Mucosa of rectum (tissue), 2 donors: Measurements from ENCODE around the gene TFPI.
A peak's percentile ranks its signal among the peaks of the same experiment; 100 is the strongest.
"Not testable (repeated sequence)": the region's sequence is repeated elsewhere in the genome, so short reads cannot be mapped to it uniquely, and the experiment has no call there.

Source experiments
- H3K27ac ChIP-seq, 2 donors: one replicate each; pipeline ENCODE4 v1.7.0; 2013; ENCODE audit warnings: inconsistent platforms in 2 of 2, low read depth in 2 of 2, low read length in 2 of 2
- H3K27me3 ChIP-seq, 2 donors: one replicate each; pipeline ENCODE4 v1.7.0; 2013; ENCODE audit warnings: low read length in 2 of 2; ENCODE audit not compliant: control insufficient read depth in 2 of 2, insufficient read depth in 2 of 2
- H3K36me3 ChIP-seq, 2 donors: one replicate each; pipeline ENCODE4 v1.7.0; 2013; ENCODE audit warnings: low read length in 2 of 2; ENCODE audit not compliant: control insufficient read depth in 2 of 2, insufficient read depth in 2 of 2
- H3K4me1 ChIP-seq, 2 donors: one replicate each; pipeline ENCODE4 v1.7.0; 2013; ENCODE audit warnings: low read length in 2 of 2, mild to moderate bottlenecking in 1 of 2; ENCODE audit not compliant: control insufficient read depth in 2 of 2, insufficient read depth in 2 of 2
- H3K4me3 ChIP-seq, 2 donors: one replicate each; pipeline ENCODE4 v1.7.0; 2013; ENCODE audit warnings: low read length in 2 of 2
- H3K9ac ChIP-seq, 2 donors: one replicate each; pipeline ENCODE4 v1.7.0; 2013; ENCODE audit warnings: low read length in 2 of 2, low read depth in 1 of 2, mild to moderate bottlenecking in 1 of 2
- H3K9me3 ChIP-seq, 2 donors: one replicate each; pipeline ENCODE4 v1.7.0; 2013; ENCODE audit warnings: low read length in 2 of 2; ENCODE audit not compliant: control insufficient read depth in 2 of 2
- donor health status: healthy.
- donor health status: Normal muscosa, but diverticular disease.

Gene TFPI

DNA sequence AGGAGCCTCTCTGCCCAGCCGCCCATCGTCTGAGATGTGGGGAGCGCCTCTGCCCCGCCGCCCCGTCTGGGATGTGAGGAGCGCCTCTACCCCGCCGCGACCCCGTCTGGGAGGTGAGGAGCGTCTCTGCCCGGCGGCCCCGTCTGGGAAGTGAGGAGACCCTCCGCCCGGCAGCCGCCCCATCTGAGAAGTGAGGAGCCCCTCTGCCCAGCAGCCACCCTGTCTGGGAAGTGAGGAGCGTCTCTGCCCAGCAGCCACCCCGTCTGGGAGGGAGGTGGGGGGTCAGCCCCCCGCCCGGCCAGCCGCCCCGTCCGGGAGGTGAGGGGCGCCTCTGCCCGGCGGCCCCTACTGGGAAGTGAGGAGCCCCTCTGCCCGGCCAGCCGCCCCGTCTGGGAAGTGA, 2.3 kb upstream of the TFPI start:
- not testable (repeated sequence) for H3K27ac ChIP-seq, H3K9ac ChIP-seq, H3K4me1 ChIP-seq, H3K36me3 ChIP-seq, H3K4me3 ChIP-seq, H3K27me3 ChIP-seq, H3K9me3 ChIP-seq

DNA sequence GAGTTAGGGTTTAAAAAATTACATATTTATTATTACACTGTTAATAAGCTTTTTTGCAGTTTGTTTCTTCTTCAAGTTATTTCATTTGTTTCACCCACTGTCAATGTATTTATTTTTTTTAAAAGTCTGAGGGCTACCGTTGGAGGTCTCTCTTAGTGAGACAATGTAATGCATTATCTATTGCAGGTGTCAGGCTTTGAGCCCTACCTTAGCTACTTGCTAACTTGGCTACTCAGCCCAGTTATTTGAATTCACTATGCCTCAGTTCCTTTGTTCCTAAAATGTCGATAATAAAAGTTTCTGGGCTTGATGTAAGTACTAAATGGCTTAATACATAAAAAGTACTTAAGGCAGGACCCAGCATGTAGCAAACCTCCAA, 458 bp upstream of the TFPI start:
- H3K27ac ChIP-seq, result peak overlapping the region in 1 of 2 donors; percentile 57
- H3K4me3 ChIP-seq, result peak overlapping the region; percentile 49 to 75
- H3K36me3 ChIP-seq, result no peaks in the 10 kb centered on the region
- no peak overlapping the region for H3K9ac ChIP-seq
- H3K27me3 ChIP-seq, result no peaks in the 10 kb centered on the region
- no peaks in the 10 kb centered on the region for H3K4me1 ChIP-seq
- no peaks in the 10 kb centered on the region for H3K9me3 ChIP-seq

DNA sequence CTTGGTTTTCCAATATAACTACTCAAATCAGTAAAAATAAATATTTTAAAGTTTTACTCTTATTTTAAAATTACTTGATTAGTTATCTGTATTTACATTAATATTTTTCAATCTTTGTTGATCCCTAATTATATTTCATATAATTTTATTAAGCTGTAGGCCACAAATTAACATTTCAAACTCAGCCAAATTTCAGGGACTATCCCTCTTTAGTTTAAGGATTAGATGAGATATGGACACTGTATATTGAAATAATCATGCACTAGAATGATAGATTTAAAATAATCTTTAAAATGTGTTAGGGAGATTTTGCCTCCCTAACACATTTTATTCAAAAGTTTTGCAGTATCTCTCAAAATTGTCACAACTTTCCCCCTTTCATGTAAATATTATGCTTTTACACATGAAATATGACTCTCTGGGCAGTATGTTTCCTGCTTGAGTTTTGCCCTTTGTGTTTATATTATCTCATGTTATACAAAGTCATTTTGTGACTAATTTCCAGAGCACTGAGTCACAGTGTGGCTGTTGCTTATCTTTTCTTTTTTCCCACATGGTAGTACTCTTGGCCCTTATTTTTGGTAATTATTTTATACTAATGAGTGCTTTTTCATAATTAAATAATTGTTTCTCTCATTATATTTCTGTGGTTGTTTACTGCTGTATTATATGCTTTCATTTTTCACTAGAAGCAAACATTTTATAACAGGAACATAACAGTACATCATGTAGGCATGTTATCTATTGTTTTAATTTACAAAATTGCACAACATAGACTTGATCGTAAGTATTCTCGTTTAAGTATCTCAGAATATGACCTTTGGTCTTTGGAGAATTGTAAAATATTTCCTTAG, 1.2 kb downstream of the TFPI start:
- peak overlapping the region in 1 of 2 donors; percentile 20 for H3K27ac ChIP-seq
- peak overlapping the region in 1 of 2 donors; percentile 47 for H3K9ac ChIP-seq
- peak overlapping the region; percentile 39 to 75 for H3K4me3 ChIP-seq

DNA sequence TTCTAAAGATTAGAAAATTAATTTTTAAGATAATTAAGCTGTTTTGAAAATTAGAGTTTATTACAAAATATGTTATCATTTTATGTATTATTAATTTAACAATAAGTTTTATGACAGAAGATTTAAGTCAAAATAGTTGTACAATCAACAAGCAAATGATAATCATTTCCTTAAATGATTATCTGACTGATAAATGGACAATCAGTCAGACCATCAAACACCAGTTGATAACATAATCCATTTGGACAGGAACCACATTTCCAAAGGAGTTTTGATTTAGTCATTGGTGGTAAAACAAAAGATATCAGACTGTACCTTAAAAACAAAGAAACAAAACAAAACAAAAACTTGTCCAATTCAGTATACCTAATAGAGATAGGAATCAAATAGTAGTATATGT, 1.9 kb downstream of the TFPI start:
- H3K36me3 ChIP-seq, result no peaks in the 10 kb centered on the region
- no peaks in the 10 kb centered on the region for H3K4me1 ChIP-seq
- H3K27ac ChIP-seq, result no peak overlapping the region
- H3K9ac ChIP-seq, result no peak overlapping the region
- H3K4me3 ChIP-seq, result no peak overlapping the region
- no peaks in the 10 kb centered on the region for H3K27me3 ChIP-seq
- no peaks in the 10 kb centered on the region for H3K9me3 ChIP-seq

More for the DNA sequence above, 1.2 kb downstream of the TFPI start:
- Histone ChIP-seq H3K27me3 (no peaks in the 10 kb centered on the region), H3K4me1 (no peaks in the 10 kb centered on the region), H3K36me3 (no peaks in the 10 kb centered on the region), H3K9me3 (no peaks in the 10 kb centered on the region)

DNA sequence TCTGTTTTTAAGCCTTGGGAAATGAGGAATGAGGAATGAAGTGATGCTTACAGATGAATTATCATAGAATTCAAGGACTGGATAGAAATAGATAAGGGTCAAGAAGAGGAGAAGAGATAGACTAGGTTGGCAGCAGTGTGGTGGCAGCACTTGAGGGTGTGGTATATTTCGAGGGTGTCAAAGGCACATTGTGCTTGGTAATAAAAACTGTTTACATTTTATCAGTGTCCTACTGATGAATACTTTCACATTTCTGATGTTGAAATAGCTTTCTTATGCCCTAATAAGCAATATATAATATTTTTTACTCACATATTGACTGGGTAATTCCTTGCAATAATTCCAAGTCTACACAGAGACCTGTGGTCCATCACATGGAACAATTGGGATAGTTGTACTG, 3.4 kb downstream of the TFPI start:
- Histone ChIP-seq H3K4me1 (no peaks in the 10 kb centered on the region), H3K9me3 (no peaks in the 10 kb centered on the region), H3K36me3 (no peaks in the 10 kb centered on the region), H3K27me3 (no peaks in the 10 kb centered on the region), H3K27ac (peak overlapping the region in 1 of 2 donors; percentile 26), H3K4me3 (peak overlapping the region in 1 of 2 donors; percentile 23), H3K9ac (no peak overlapping the region)

DNA sequence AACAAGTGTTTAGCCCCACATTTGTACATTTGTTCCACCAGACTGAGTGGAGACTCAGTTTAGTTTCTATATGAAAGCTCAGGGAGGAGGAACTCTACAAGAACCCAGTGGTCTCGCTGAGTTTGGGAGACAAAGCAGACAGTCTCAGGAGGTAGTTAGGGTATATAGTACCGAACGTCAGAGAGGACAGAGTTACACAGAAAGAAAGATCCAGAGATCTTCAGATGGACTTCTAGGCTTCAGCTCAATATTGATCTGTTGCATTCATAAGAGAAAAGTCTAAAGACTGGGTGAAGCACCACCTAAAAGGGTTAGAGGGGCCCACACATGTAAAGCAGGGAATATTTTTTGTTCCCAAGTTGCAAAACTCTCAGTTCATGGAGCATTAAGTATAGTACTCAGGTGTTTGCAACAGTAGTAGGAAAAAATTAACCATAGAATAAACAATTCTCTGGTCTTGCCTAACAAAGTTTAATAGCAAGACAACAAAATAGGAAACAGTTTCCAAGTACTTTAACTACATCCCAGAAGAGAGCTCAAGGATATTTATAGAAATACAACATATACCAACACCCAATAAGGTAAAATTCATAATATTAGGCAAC, 4.2 kb downstream of the TFPI start:
- no peaks in the 10 kb centered on the region for H3K27me3 ChIP-seq
- H3K36me3 ChIP-seq, result no peaks in the 10 kb centered on the region
- H3K4me3 ChIP-seq, result peak overlapping the region in 1 of 2 donors; percentile 1
- H3K9me3 ChIP-seq, result no peaks in the 10 kb centered on the region
- no peaks in the 10 kb centered on the region for H3K4me1 ChIP-seq
- no peak overlapping the region for H3K9ac ChIP-seq
- H3K27ac ChIP-seq, result peak overlapping the region in 1 of 2 donors; percentile 62

DNA sequence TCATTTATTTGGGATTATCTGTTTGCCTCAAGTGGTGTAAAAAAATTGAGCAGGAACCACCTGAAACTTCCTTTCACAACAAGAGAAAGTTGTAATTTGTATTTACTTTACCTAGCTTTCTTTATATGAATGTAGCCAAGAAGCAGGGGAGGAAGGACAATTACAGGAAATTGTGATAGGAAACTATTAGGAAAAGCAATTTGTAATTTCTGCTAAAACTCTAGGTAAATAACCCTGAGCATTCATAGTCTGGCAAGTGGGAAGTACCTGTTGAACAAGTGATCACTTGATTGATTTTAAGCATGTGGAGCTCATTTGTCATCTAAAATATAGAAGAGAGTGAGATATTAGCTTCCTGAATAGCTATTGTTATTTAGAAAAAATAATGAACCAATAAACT, 5.0 kb downstream of the TFPI start:
- Histone ChIP-seq H3K36me3 (no peaks in the 10 kb centered on the region), H3K27me3 (no peaks in the 10 kb centered on the region), H3K9me3 (no peaks in the 10 kb centered on the region), H3K9ac (no peak overlapping the region), H3K4me1 (no peaks in the 10 kb centered on the region), H3K27ac (no peak overlapping the region), H3K4me3 (no peak overlapping the region)

DNA sequence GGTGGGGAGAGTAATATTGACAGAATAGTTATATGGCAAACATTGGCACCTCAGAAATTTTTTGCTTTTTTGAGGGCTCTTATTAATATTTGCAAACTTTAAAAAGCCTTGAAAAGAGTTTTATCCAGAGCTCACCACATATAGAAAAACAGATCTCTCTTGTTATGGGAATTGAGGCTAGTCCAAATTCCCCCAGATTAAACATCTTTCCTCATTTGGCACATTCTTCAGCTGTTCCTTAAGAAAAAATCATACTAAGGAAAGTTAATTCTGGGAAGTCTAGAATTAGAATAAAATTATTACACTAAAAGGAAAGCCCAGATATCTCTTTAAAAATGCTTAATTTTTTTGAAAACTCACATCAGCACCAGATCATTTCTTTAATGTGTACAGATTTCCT, 5.6 kb downstream of the TFPI start:
- Histone ChIP-seq H3K27me3 (no peaks in the 10 kb centered on the region), H3K36me3 (no peaks in the 10 kb centered on the region), H3K27ac (no peak overlapping the region), H3K4me1 (no peaks in the 10 kb centered on the region), H3K4me3 (no peak overlapping the region), H3K9ac (no peak overlapping the region), H3K9me3 (no peaks in the 10 kb centered on the region)

DNA sequence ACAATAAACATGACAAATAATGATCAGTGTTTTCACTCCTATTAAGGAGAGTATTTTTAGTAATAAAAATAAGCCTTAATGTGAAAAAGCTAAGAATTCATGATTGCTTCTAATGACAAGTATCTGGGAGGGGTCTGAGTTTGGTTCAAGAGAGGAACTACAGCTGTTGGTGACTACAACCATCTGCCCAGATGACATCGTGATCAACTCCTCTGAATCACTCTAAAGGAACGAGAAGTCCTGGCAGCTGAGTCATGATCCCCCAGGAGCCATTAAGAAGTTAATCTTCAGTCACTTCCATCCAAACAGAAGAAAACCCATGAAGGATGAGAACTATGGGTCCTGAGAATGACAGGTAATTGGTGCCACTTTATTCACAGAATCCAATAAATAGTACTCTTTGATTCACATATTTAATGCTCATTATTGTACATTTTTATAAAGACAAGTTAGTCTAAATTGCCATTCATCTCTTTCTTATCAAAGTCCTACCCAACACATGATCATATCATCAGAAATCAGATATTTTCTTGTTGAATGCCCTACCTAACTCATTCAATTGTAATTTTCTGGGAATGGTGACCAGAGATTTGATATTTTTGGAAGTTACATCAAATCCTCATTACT, 6.8 kb downstream of the TFPI start:
- H3K9ac ChIP-seq, result no peak overlapping the region
- H3K4me1 ChIP-seq, result no peaks in the 10 kb centered on the region
- H3K9me3 ChIP-seq, result no peaks in the 10 kb centered on the region
- no peak overlapping the region for H3K4me3 ChIP-seq
- H3K27ac ChIP-seq, result no peak overlapping the region
- no peaks in the 10 kb centered on the region for H3K27me3 ChIP-seq
- H3K36me3 ChIP-seq, result no peaks in the 10 kb centered on the region

DNA sequence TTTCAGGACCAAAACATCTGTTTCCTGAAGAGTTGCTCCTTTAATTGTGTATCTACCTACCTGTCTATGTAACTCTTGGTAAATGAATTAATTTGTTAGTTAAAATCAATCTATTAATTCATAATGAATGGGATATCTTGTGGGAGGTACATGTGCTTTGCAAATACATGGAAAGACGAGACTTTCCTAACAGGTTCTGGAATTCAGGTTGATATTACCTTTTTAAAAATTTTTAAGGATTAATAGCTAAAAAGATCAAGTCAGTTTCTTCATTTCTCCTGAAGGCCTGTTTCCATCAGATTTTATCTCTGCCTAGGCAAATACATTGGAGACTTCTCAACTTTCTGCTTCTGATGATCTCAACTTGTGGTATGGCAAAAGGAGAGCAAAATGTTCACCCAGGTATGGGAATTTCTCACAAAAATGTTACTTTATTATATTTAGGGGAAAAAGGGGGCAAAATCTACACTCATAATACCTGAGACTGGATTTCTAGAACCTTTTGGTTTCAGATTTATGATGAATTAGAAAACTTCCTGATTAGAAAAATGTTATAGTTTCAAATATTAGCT, 7.4 kb downstream of the TFPI start:
- Histone ChIP-seq H3K4me3 (no peak overlapping the region), H3K9me3 (no peaks in the 10 kb centered on the region), H3K27ac (no peak overlapping the region), H3K4me1 (no peaks in the 10 kb centered on the region), H3K36me3 (no peaks in the 10 kb centered on the region), H3K9ac (no peak overlapping the region), H3K27me3 (no peaks in the 10 kb centered on the region)
